Muscle of arm (tissue), 12 donors: ENCODE measurements around the gene PPM1A. TPM values are rescaled to one million over a fixed set of nuclear protein-coding genes. Genes with fewer than 3 reads are reported as not detected.

Experiments
- DNase-seq: peaks from one replicate; pipeline ENCODE4 v3.0.0-alpha.2; 2013
- polyA plus RNA-seq, 12 donors: library from polyadenylated mRNA; unstranded; fragments of 120-200 nt; gene quantifications; one replicate each; pipeline ENCODE4 v1.2.1, GENCODE V29; 2013; ENCODE audit not compliant: insufficient read length in 12 of 12

The PPM1A gene
- polyA plus RNA-seq, 12 donors = 50.3 to 89.7 (median 72.6) TPM; not detected in 1

GRCh38 chr14:60254176-60254575 is 5.2 kb downstream of the PPM1A start:
- no peak for DNase-seq

GRCh38 chr14:60257865-60258264 is 8.8 kb downstream of the PPM1A start:
- no peak for DNase-seq

- no peak for DNase-seq
These were observed 16.1 kb downstream of the PPM1A start for GRCh38 chr14:60265163-60265562.

GRCh38 chr14:60266021-60266937 is 17.3 kb downstream of the PPM1A start:
- DNase-seq = no peak

GRCh38 chr14:60272177-60272576 is 23.2 kb downstream of the PPM1A start:
- DNase-seq = no peak

- DNase-seq = no peak
These were observed 24.9 kb downstream of the PPM1A start for GRCh38 chr14:60273956-60274355.

- DNase-seq = no peak
These were observed 25.4 kb downstream of the PPM1A start for GRCh38 chr14:60274448-60274847.

- no peak for DNase-seq
These were observed 26.9 kb downstream of the PPM1A start for GRCh38 chr14:60275932-60276331.

- no peak for DNase-seq
These were observed 27.3 kb downstream of the PPM1A start for GRCh38 chr14:60276347-60276746.

GRCh38 chr14:60277605-60278190 is 28.7 kb downstream of the PPM1A start:
- DNase-seq = no peak

- no peak for DNase-seq
These were observed 29.3 kb downstream of the PPM1A start for GRCh38 chr14:60278350-60278749.

- DNase-seq = no peak
These were observed 38.4 kb downstream of the PPM1A start for GRCh38 chr14:60287452-60287851.

- no peak for DNase-seq
These were observed 39.3 kb downstream of the PPM1A start for GRCh38 chr14:60288279-60288678.

- DNase-seq = no peak
These were observed 45.5 kb downstream of the PPM1A start for GRCh38 chr14:60294411-60295069.

GRCh38 chr14:60300019-60300418 is 51.0 kb downstream of the PPM1A start:
- DNase-seq = no peak

- DNase-seq = no peak
These were observed 52.7 kb downstream of the PPM1A start for GRCh38 chr14:60301685-60302084.

GRCh38 chr14:60302663-60303062 is 53.6 kb downstream of the PPM1A start:
- no peak for DNase-seq

- DNase-seq = no peak
These were observed 54.7 kb downstream of the PPM1A start for GRCh38 chr14:60303745-60304144.

- no peak for DNase-seq
These were observed 55.5 kb downstream of the PPM1A start for GRCh38 chr14:60304509-60304908.

GRCh38 chr14:60309867-60310552 is 61.0 kb downstream of the PPM1A start:
- DNase-seq = no peak

GRCh38 chr14:60311417-60311816 is 62.4 kb downstream of the PPM1A start:
- DNase-seq = no peak

- no peak for DNase-seq
These were observed 64.1 kb downstream of the PPM1A start for GRCh38 chr14:60313093-60313492.
